ENCODE measurements around the gene MED29.

The MED29 gene

GRCh38 chr19:39412100-39412866 is 21.1 kb downstream of the MED29 start, which contains the start of gene PLEKHG2:
Gene PLEKHG2, plus strand, starts transcription at chr19:39412669. Its CDS starts 1,418 bp downstream, at chr19:39414087.
- DNase-seq = peak; percentile 99

- DNase-seq = no peak
Observed at GRCh38 chr19:39412867-39413271, 21.7 kb downstream of the MED29 start.

DNA sequence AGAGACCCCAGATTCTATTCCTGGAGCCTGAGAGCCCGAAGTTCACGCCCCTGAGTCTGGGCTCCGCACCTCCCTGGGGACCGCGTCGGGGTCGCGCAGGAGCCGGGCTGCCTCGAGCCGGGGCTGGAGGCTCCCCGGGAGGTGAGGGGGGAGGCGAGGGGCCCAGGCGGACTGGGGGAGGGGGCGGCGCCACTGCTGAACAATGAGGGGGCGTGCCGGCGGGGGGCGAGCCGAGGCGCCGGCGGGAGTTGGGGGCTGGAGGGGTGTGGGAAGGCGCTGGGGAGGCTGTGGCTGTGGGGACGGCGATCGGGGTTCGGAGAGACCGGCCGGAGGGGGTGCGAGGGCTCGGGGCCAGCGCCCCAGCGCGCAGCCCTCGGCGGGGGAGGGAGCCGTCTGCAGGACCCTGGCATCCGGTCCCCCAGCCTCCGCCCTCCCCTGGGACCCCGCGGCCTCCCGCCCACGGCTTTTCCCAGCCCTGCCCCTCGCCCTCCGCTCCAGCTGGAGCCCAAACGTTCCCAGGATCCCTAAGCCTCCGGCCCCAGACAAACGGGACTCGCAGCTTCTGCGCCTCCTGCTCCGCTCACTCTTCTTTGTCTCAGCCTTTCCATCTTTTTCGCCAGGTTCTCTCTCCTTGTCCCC is 22.2 kb downstream of the MED29 start:
- DNase-seq = no peak

DNA sequence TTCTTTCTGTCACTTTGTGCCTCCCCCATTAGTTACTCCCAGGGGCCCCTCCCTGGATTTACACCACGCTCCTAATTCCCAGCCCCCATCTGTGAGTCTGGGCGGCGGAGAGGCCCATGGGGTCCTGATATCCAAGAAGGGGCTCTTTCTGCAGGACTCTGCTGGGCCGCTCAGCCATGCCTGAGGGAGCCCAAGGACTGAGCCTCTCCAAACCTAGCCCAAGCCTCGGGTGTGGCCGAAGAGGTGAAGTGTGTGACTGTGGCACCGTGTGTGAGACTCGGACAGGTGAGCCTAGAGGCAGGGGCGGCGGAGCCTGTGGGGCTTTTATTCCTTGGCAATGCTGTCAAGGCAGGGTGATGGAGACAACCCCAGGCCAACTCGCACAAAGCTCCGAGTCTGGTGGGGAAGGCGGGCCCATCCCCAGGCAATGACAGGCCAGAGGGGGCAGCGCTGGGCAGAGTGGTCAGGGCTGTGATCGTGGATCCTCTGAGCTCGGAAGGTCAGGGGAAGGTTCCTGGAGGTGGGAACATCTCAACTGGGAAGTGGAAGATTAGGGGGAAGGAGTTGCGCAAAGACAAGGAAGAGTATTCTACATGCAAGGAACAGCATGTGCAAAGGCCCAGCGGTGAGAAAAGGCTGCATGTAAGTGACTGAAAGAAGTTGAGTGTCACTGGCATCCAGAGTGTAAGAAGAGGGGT is 22.9 kb downstream of the MED29 start:
- no peak for DNase-seq

GRCh38 chr19:39415111-39416046 is 24.2 kb downstream of the MED29 start:
- DNase-seq = no peak

GRCh38 chr19:39416152-39417120 is 25.3 kb downstream of the MED29 start:
- DNase-seq = no peak

GRCh38 chr19:39417463-39418181 is 26.4 kb downstream of the MED29 start:
- no peak for DNase-seq

GRCh38 chr19:39419003-39419402 is 27.8 kb downstream of the MED29 start:
- DNase-seq = no peak

- no peak for DNase-seq
Observed at GRCh38 chr19:39420769-39421168, 29.6 kb downstream of the MED29 start.

- DNase-seq = no peak
Observed at GRCh38 chr19:39422020-39422419, 30.8 kb downstream of the MED29 start.

DNA sequence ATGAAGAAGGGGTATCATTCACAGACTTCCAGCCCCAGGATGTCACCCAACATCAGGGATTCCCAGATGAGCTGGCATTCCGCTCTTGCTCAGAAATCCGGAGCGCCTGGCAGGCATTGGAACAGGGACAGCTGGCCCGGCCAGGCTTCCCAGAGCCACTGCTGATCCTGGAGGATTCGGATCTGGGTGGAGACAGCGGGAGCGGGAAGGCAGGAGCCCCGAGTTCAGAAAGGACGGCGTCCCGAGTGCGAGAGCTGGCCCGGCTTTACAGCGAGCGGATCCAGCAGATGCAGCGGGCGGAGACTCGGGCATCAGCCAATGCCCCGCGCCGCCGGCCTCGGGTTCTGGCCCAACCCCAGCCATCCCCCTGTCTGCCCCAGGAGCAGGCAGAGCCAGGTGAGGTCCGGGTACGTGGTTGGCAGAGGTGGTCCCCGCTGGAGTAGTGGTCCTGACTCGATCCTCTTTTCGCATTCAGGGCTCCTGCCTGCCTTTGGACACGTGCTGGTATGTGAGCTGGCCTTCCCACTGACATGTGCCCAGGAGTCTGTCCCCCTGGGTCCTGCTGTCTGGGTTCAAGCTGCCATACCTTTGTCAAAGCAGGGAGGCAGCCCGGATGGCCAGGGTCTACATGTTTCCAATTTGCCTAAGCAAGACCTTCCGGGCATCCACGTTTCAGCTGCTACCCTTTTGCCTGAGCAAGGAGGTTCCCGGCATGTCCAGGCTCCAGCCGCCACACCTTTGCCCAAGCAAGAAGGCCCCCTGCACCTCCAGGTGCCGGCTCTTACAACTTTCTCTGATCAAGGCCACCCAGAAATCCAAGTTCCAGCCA is 32.3 kb downstream of the MED29 start:
- no peak for DNase-seq

- no peak for DNase-seq
Observed at GRCh38 chr19:39424934-39425333, 33.8 kb downstream of the MED29 start.

DNA sequence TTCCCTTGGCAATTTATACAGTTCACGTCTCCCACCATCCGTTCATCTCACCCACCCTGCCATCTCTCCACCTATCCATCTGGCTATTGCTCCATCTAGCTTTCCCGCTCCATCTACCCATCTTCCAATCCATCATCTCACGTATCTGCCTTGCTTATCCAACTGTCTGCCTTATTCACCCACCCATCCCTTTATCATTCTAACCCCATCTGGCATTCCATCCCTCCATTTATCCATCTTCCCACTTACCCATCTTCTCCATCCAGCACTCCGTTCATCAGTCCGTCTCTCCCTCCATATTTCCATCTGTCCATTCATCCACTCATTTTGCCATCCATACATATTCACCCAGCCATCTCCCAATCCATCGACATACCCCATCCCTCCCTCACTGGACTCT is 34.6 kb downstream of the MED29 start:
- no peak for DNase-seq

- DNase-seq = no peak
Observed at GRCh38 chr19:39426170-39426569, 35.0 kb downstream of the MED29 start.

GRCh38 chr19:39427707-39428106 is 36.5 kb downstream of the MED29 start:
- no peak for DNase-seq

DNA sequence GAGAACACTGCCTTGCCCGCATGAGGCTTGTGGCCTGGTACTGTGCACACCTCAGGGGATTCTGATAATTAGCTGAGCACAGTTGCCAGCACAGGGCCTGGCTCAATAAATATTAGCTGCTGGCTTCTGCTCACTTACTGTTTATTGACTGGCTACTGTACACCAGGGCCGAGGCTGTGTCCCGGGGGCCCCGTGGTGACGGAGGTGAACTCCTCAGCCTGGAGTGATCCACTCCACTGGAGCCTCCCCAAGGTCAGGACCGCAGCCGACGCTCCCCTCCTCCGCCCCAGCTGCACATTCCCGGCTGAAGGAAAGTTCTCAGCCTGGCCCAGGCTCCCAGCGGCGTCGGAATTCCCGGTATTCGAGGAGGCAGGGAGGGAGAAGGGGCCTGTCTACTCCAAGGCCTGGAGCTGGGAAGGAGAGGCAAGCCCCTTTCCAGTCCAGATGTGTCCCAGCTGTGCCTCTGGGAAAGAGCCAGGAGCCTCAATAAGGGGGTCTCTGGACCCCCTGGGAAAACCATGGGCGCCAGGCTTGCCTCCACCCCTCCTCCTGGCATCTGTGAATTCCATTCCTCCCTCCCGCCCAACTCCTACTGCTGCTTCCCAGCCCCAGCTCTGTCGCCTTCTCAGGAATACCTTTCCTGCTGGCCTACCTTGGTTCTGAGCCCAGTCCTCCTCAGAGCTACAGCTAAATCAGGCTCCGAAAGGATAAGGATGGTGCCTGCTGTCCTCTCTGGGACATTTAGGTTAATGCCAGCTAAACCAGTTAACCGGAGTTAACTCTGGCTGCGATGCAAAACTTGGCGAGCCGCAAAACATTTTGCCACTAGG is 37.3 kb downstream of the MED29 start:
- DNase-seq = no peak

DNA sequence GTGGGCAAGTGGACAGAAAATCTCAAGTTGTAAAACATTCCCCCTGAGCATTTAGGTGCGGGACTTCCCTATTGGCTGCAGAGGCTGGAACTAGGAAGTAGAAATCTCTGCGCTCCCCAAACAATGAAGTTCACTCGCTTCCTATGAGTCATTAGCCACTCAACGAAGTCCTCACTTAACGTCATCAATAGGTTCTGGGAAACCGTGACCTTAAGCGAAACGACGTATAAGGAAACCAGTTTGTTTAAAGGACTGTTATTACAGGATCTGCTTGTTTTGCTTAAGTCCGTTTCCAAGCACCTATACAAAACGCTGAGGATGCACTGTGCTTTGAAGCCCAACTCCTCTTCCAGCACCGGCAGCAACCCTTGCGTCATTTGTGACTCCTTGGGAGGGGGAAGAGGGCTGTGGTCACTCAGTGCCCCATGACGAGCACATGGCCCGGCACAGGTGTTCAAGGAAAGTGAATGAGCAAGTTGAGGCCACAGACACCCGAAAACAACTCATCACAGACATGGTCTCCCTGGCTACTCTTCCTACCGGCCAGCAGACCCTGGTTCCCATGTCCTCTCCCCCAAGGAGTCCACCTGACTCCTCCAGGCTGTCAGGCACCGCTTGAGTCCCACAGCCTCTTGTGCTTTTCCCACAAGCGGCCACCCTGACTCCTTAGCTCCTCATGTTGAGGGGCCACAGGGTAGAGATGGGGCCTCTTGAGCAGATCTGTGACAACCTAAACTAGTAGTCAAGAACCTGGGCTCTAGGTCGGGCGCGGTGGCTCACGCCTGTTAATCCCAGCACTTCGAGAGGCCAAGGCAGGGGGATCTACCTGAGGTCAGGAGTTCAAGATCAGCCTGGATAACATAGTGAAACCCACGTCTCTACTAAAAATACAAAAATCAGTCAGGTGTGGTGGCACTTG is 39.8 kb downstream of the MED29 start:
- peak; percentile 85 for DNase-seq

DNA sequence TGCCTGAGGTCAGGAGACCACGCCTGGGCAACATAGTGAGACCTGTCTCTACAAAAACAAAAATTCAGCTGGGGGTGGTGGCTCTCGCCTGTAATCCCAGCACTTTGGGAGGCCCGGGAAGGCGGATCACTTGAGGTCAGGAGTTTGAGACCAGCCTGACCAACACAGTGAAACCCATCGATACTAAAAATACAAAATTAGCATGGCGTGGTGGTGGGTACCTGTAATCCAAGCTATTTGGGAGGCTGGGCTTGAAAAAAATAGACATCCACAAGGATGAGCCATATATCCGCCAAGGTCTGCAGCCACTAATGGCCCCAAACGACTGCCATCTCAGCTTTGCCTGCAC is 41.5 kb downstream of the MED29 start:
- DNase-seq = no peak

All from NCI-H2029 (cell line).